Caco-2 (cell line): ENCODE measurements around the gene LRP1B. TPM values are rescaled to one million over a fixed set of nuclear protein-coding genes. Genes with fewer than 3 reads are reported as not detected.

Source experiments
- BruUV-seq: library from RNA; stranded (reverse); fragments of 400-500 nt; replicated peaks from 2 replicates; lab custom pipeline; 2021; lab: Mats Ljungman, UMichigan
- CTCF ChIA-PET: fragments of 300-600 bp; sonication (Branson Sonifier 250); formaldehyde crosslinking; loops from one replicate; lab custom pipeline; 2022; ENCODE audit warnings: antibody characterized with exemption; lab: Charles Lee
- POLR2A ChIA-PET: fragments of 300-600 bp; sonication (Branson Sonifier 250); formaldehyde crosslinking; loops from one replicate; lab custom pipeline; 2022; ENCODE audit warnings: antibody characterized with exemption; lab: Charles Lee
- DNase-seq, 2 experiments: peaks; one replicate each; pipeline versions ENCODE4 v3.0.0 to v3.0.0-alpha.2; 2020 to 2022
- H3K27me3 ChIP-seq: replicated peaks from 2 replicates; pipeline ENCODE4 v1.6.0; 2011; ENCODE audit warnings: low read length; ENCODE audit not compliant: control insufficient read depth, insufficient read depth
- H3K36me3 ChIP-seq: 2 replicates; pipeline ENCODE4 v1.5.1; 2011; ENCODE audit warnings: low read length; ENCODE audit not compliant: control insufficient read depth, insufficient read depth
- H3K4me1 ChIP-seq: fragments of 250-450 bp; sonication (Bioruptor Pico); 2 replicates; pipeline ENCODE4 v1.5.1; 2020; ENCODE audit warnings: mild to moderate bottlenecking
- H3K4me3 ChIP-seq: 2 replicates; pipeline ENCODE4 v1.5.1; 2011; ENCODE audit warnings: low read depth, mild to moderate bottlenecking, control low read depth, low read length
- H3K9me3 ChIP-seq: fragments of 250-450 bp; sonication (Bioruptor Pico); 2 replicates; pipeline ENCODE4 v1.5.1; 2020; ENCODE audit warnings: mild to moderate bottlenecking, moderate library complexity
- H3K27ac Mint-ChIP-seq: one replicate; pipeline ENCODE4 v1.8.0; 2022; ENCODE audit warnings: mixed read lengths; ENCODE audit not compliant: unreplicated experiment
- H3K27me3 Mint-ChIP-seq: one replicate; pipeline ENCODE4 v1.8.0; 2022; ENCODE audit warnings: mixed read lengths; ENCODE audit not compliant: insufficient read depth, unreplicated experiment
- H3K36me3 Mint-ChIP-seq: one replicate; pipeline ENCODE4 v1.8.0; 2022; ENCODE audit warnings: mild to moderate bottlenecking, mixed read lengths; ENCODE audit not compliant: insufficient read depth, unreplicated experiment
- H3K4me1 Mint-ChIP-seq: one replicate; pipeline ENCODE4 v1.8.0; 2022; ENCODE audit warnings: low read depth, mixed read lengths; ENCODE audit not compliant: unreplicated experiment
- H3K4me3 Mint-ChIP-seq: one replicate; pipeline ENCODE4 v1.8.0; 2022; ENCODE audit warnings: mild to moderate bottlenecking, moderate library complexity, mixed read lengths; ENCODE audit not compliant: unreplicated experiment
- H3K9me3 Mint-ChIP-seq: one replicate; pipeline ENCODE4 v1.8.0; 2022; ENCODE audit warnings: mixed read lengths; ENCODE audit not compliant: unreplicated experiment
- CTCF ChIP-seq, 2 experiments: fragments of 200-600 bp in 1 of 2; IDR thresholded peaks; 1 replicate in 1 of 2; 2 replicates in 1 of 2; pipeline versions ENCODE4 v1.5.1 to v1.8.0; 2011 to 2022; ENCODE audit warnings: antibody characterized with exemption in 1 of 2, control low read depth in 1 of 2, inconsistent platforms in 1 of 2, low read depth in 1 of 2, low read length in 1 of 2, mild to moderate bottlenecking in 1 of 2, moderate library complexity in 1 of 2; ENCODE audit not compliant: insufficient read depth in 1 of 2, severe bottlenecking in 1 of 2, unreplicated experiment in 1 of 2
- intact Hi-C: fragments of 100-400 bp; cut with micrococcal nuclease; formaldehyde crosslinking; loops from one replicate; pipeline ENCODE4 v1.10.0; 2022; ENCODE audit not compliant: unreplicated experiment
- total RNA-seq: library from RNA; stranded (reverse); gene quantifications from 2 replicates; pipeline ENCODE4 v1.2.3, GENCODE V29; 2022

The LRP1B gene
- total RNA-seq, 1 experiment from 2014 or later, result not detected

GRCh38 chr2:141676139-141676538 is 454.7 kb downstream of the LRP1B start:
- Histone ChIP-seq H3K4me3 (no peak overlapping the region), H3K9me3 (no peaks in the 10 kb centered on the region), H3K27me3 (no peaks in the 10 kb centered on the region), H3K4me1 (no peaks in the 10 kb centered on the region), H3K36me3 (no peaks in the 10 kb centered on the region)
- H3K36me3 Mint-ChIP-seq, result no peaks in the 10 kb centered on the region
- intact Hi-C loops, result no loop called here
- TF ChIP-seq CTCF (IDR thresholded peaks at IDR 0.05; ENCODE audit: insufficient read depth in 1 of 2, low read depth in 1 of 2, low read length in 1 of 2, severe bottlenecking in 1 of 2, unreplicated experiment in 1 of 2), result no peak
- H3K27ac Mint-ChIP-seq, result no peak overlapping the region
- H3K4me3 Mint-ChIP-seq, result no peak overlapping the region
- DNase-seq, result no peak
- POLR2A ChIA-PET, result no interaction called here
- no TSS peak for BruUV-seq
- H3K9me3 Mint-ChIP-seq, result no peaks in the 10 kb centered on the region
- peaks cover 5% of the 10 kb centered on the region for H3K27me3 Mint-ChIP-seq
- CTCF ChIA-PET, result no interaction called here
- H3K4me1 Mint-ChIP-seq, result no peaks in the 10 kb centered on the region

GRCh38 chr2:141666191-141666590 is 464.6 kb downstream of the LRP1B start:
- CTCF ChIA-PET, result no interaction called here
- no peak for TF ChIP-seq CTCF (IDR thresholded peaks at IDR 0.05; ENCODE audit: insufficient read depth in 1 of 2, low read depth in 1 of 2, low read length in 1 of 2, severe bottlenecking in 1 of 2, unreplicated experiment in 1 of 2)
- no peaks in the 10 kb centered on the region for H3K4me1 Mint-ChIP-seq

GRCh38 chr2:141660232-141660631 is 470.6 kb downstream of the LRP1B start:
- no peak for TF ChIP-seq CTCF (IDR thresholded peaks at IDR 0.05; ENCODE audit: insufficient read depth in 1 of 2, low read depth in 1 of 2, low read length in 1 of 2, severe bottlenecking in 1 of 2, unreplicated experiment in 1 of 2)

More at GRCh38 chr2:141666191-141666590, 464.6 kb downstream of the LRP1B start:
- POLR2A ChIA-PET, result no interaction called here
- Mint-ChIP-seq H3K27ac (no peak overlapping the region), H3K9me3 (no peaks in the 10 kb centered on the region), H3K27me3 (peaks cover 8% of the 10 kb centered on the region), H3K36me3 (no peaks in the 10 kb centered on the region), H3K4me3 (no peak overlapping the region)
- no peaks in the 10 kb centered on the region for H3K9me3 ChIP-seq
- no peak overlapping the region for H3K4me3 ChIP-seq
- no TSS peak for BruUV-seq
- H3K4me1 ChIP-seq, result no peaks in the 10 kb centered on the region
- DNase-seq, result no peak
- intact Hi-C loops, result no loop called here
- no peaks in the 10 kb centered on the region for H3K27me3 ChIP-seq
- H3K36me3 ChIP-seq, result no peaks in the 10 kb centered on the region

More at GRCh38 chr2:141660232-141660631, 470.6 kb downstream of the LRP1B start:
- CTCF ChIA-PET, result no interaction called here
- POLR2A ChIA-PET, result no interaction called here
- Histone ChIP-seq H3K4me3 (no peak overlapping the region), H3K27me3 (no peaks in the 10 kb centered on the region), H3K4me1 (no peaks in the 10 kb centered on the region), H3K36me3 (no peaks in the 10 kb centered on the region), H3K9me3 (no peaks in the 10 kb centered on the region)
- Mint-ChIP-seq H3K27me3 (peaks cover 21% of the 10 kb centered on the region), H3K9me3 (no peaks in the 10 kb centered on the region), H3K4me1 (no peaks in the 10 kb centered on the region), H3K27ac (no peak overlapping the region), H3K4me3 (no peak overlapping the region), H3K36me3 (no peaks in the 10 kb centered on the region)
- BruUV-seq, result no TSS peak
- DNase-seq, result no peak
- intact Hi-C loops, result no loop called here
